ENCODE data around the gene HAP1.

DNA sequence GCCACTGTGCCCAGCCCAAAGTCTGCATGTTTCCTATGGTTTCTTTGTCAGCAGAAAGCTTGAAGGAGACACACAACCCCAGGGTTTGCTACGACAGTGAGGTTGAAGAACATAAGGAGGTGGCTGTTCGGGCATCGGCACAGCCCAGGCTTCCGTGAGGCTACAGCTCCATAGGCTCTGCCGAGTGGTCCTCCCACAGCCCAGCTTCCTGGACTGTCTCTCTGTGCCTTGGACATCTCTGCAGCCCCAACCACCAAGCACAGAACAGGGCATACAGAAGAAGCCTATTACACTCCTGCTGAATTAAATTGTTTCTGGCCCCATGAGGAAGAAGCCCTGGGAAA lies 3.2 kb upstream of the HAP1 start:
- TF ChIP-seq CTCF (IDR thresholded peaks at IDR 0.05) (no peak), POLR2A (IDR thresholded peaks at IDR 0.05) (no peak)

All from sigmoid colon (tissue), 3 donors.